Left forelimb (tissue), 1 donor: ENCODE measurements around the gene FHIT.
"Not testable (repeated sequence)": the region's sequence is repeated elsewhere in the genome, so short reads cannot be mapped to it uniquely, and the experiment has no call there.

ENCODE experiments used
- DNase-seq: peaks from one replicate; pipeline ENCODE4 v3.0.0-alpha.2; 2018; ENCODE audit warnings: low spot score

The FHIT gene

DNA sequence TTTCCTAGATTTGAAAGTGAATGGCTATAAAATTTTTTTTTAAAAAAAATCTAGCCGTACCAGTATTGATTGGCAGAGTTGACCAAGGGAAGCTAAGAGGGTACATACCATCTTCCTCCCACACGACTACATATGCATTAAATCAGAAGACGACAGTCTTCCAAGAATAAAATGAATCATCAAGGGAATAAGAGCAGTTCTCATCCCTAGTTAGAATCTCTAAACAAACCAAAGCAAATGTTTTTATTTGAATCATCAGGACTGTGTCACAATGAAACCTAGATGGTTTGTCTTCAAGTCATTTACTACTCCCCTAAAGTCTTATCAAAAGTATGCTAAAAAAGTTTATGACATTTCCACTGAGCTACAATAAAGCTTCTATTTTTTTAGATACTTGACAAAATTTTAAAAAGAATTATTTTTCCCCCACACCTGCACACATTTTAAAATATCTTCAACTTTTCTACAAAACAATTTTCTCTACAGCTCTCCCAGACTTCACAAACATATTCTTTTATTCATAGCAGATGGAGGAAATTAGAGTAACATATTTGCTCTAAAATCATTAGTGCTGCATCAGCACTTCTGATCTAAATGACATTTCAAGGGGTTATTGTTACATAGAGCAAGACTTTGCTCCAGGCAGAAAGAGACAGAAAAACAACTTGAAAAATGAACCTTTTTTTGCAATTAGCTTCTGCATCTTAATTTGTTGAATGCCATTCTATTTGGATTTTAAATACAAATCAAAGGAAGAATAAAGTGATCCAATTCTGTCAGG lies 547.1 kb downstream of the FHIT start:
- no peak for DNase-seq

DNA sequence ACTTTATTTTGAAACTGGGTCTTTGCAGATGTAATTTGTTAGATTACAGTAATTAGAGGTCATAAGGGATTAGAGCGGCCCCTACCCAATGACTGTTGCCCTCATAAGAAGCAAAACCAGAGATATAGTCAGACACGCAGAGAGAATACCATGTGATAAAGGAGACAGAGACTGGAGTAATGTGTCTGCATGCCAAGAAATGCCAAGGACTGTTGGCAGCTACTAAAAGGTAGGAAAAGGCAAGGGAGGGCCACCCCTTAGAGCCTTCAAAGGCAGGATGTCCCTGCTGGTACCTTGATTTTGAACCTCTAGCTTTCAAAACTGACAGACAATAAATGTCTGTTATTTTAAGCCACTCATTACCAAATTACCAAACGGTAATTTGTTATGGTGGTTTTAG lies 548.2 kb downstream of the FHIT start:
- DNase-seq: no peak

DNA sequence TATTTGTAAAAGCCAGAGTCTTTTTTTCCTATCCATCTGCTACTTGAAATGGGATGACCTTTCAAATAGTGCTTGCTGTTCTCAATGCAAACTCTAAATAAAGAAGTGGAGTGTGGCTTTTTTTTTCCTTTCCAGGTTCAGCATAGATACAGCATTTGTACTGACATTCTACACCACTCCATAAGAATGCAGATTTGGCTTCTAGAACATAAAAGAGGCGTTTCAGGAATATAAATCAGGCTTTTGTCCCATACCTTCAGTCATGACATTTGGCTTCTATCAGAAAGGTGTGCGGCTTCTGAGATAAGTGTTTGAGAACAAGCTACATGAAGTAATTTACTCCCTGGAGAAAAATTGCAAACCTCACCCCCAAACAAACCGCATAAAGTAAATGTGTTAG lies 553.1 kb downstream of the FHIT start:
- no peak for DNase-seq

GRCh38 chr3:60697132-60697531 lies 554.1 kb downstream of the FHIT start:
- DNase-seq: no peak

- no peak for DNase-seq
Observed at GRCh38 chr3:60696428-60697125, 554.7 kb downstream of the FHIT start.

DNA sequence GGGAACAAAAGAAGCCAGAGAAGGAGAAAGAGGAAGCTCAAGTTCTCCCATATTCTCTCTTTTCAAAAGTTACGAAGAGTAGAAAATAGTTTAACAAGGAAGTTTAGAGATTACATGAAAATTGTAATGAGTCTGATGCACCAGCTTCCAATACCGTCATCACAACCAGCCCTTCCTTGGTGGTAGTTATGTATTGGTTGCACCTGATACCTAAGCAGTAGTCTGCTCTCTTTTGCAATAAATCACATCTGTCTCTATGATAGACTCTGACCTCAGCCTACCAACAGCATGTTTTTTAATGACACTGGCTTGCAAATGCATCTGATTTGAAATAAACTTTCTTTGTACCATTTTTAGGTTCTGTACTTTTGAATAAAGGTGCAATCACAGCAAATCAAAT lies 575.8 kb downstream of the FHIT start:
- no peak for DNase-seq

DNA sequence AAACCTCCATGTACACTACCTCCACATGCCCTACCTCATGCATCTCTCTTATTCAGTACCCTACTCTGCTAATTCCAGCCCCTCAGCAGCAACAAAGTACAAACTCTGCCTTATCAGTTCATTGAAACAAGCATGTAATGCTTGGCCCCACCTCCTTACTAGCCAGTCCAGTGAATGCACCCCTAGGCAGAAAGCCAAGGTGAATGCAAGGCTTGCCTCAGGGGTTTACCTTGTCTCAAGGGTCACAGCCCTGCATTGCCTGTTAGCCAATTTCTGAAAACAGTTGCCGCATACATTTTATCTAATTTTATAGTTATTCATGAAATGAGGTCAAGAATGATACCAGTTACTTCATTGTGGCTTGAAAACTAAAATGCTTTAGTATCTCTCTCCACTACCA lies 576.4 kb downstream of the FHIT start:
- no peak for DNase-seq

- DNase-seq: no peak
Observed at GRCh38 chr3:60673123-60673522, 578.1 kb downstream of the FHIT start.

DNA sequence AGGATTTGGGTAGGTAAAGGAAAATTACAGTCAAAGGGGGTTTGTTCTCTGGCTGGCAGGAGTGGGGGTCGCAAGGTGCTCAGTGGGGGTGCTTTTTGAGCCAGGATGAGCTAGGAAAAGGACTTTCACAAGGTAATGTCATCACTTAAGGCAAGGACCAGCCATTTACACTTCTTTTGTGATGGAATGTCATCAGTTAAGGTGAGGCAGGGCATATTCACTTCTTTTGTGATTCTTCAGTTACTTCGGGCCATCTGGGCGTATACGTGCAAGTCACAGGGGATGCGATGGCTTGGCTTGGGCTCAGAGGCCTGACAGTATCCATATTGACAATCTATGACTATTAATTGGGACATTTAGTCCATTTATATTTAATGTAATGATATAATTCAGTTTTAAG lies 578.9 kb downstream of the FHIT start:
- DNase-seq: not testable (repeated sequence)

DNA sequence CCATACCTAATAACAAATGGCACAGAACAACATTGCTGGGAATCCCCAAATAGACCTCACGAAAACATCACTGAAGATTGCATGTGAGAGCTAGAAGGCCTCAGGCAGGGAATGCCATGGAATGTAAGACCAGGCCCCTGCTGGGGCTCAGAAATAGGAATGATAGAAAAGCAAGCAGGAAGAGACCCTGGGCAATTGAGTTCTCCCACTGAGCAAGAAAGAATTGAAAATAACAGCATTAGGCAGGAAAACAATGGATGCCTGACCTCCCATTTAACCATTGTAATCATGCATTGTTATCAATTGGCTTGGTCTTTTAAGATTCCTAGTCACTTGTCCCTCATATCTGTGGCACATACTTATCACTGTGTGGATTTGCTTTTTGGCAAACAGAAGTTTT lies 581.6 kb downstream of the FHIT start:
- no peak for DNase-seq

- DNase-seq: no peak
Observed at GRCh38 chr3:60660026-60660425, 591.2 kb downstream of the FHIT start.

DNA sequence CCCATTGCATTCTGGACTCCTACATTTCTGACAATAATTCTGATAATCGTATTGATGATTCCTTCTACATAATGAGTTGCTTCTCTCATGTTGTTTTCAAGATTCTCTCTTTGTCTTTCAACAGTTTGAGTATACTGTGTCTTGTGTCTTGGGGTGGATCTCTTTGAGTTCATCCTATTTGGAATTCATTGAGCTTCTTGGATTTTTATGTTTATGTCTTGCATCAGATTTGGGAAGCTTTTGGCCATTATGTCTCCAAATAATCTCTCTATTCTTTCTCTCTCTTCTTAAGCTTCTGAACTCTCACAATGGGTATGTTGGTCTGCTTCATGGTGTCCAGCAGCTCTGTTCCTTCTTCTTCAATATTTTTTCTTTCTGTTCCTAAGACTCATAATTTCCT lies 592.2 kb downstream of the FHIT start:
- DNase-seq: no peak

- DNase-seq: no peak
Observed at GRCh38 chr3:60657972-60658371, 593.3 kb downstream of the FHIT start.

- DNase-seq: no peak
Observed at GRCh38 chr3:60652829-60653228, 598.4 kb downstream of the FHIT start.

DNA sequence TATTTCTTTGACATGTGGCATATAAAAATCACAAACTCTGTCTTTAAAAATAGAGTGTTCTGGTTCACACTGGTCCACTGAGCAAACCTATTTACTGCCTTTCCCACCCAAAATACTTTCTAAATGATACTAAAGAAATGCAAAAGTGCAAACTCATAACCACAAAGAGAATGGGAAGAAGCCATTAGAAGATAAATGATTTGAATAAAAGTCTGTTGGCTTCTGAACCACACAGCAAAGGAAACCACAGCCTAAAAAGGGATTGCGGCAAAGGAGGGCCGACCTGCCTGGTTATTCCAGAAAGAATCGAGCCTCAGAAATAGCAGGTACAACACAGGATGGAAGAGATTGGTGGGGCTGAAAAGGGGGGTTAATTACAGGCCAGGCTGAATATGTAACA lies 599.5 kb downstream of the FHIT start:
- DNase-seq: no peak

DNA sequence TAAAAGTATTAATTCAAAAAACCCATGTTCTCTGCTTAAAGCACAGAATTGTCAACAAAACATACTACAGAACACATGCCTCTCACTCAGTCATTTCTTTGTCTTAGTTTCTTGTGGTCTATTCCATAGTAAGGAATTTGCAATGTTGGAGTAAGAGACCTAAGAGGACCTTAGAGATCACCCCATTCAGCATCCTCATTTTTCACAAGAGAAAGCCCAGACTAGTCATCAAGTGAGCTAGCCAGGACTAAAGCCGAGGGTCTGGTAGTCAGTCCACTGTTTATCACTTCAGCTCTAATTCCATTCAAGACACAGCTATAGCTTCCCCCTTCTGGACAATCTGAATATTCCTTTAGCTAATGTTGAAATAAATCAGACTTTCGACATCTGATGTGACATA lies 601.1 kb downstream of the FHIT start:
- DNase-seq: no peak

DNA sequence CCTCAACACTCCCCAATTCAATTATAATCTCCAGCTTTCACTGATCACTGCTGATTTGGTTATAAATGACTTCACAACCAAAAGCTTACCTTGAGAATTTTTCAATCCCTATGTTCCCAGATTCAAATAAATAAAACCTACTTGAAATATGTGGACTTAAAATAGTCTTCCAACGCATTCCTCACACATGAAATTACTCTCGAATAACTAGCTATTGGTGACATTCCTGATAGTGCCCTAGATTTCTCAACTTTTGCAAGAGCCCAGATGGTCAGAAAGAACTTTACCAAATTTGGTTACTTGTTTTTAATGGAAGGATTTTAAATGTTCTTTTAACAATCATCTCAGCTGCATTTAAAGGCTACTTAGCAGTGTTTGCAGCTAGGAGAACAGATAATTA lies 605.5 kb downstream of the FHIT start:
- no peak for DNase-seq

- DNase-seq: no peak
Observed at GRCh38 chr3:60643831-60644230, 607.4 kb downstream of the FHIT start.

GRCh38 chr3:60641354-60641753 lies 609.9 kb downstream of the FHIT start:
- no peak for DNase-seq

GRCh38 chr3:60636846-60637245 lies 614.4 kb downstream of the FHIT start:
- no peak for DNase-seq

DNA sequence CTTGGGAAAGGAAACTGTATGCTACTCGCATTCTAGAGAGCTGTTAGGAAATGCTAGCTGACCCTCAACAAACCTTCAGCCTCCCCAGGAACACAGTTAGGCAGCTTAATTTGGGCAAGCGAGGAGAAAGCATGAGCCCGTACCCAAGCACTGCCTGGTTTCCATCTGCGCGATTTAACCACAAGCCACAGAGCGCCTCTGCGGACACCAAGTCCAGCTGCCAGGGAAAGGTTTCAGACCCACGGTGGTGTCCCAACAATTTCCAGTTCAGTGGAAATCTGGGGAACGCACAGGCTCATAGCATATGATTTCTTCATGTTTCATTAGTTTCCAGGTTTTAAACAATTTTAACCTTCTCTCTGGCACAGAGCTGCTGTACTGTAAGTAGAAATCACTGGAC lies 617.6 kb downstream of the FHIT start:
- no peak for DNase-seq

- no peak for DNase-seq
Observed at GRCh38 chr3:60631509-60631908, 619.7 kb downstream of the FHIT start.

- no peak for DNase-seq
Observed at GRCh38 chr3:60630953-60631352, 620.3 kb downstream of the FHIT start.

DNA sequence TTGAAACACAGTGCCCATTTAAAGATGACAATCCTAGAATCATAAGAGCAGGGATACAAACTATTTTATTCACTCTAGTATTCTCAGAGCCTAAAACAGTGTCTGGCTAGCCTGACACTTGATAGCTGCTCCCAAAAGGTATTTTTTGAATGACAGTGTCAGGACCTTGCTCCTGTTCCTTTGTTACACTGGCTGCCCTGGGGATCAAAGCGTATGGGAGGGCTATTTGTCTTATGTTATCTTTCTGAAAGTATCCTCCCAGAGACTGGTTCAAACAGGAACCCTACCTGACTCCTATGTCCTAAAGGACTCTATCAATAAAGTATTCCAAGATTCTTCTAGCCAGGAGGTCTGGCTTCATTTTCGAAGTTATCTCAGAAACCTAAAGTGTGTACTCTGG lies 621.4 kb downstream of the FHIT start:
- no peak for DNase-seq
